ENCODE results near the gene LGR5. TPM values are rescaled to one million over a fixed set of nuclear protein-coding genes. Genes with fewer than 3 reads are reported as not detected.

Gene LGR5
- total RNA-seq, 1 experiment from 2014 or later = 0.17 TPM

- peaks cover 3% of the 10 kb centered on the region for H3K9me3 Mint-ChIP-seq
- peaks cover 26% of the 10 kb centered on the region for H3K4me1 Mint-ChIP-seq
- ATAC-seq (no peak), DNase-seq (ENCODE audit: low spot score) (no peak)
- H3K27ac Mint-ChIP-seq = no peak overlapping the region
- CTCF ChIA-PET = no interaction called here
- TF ChIP-seq JAZF1 (CRISPR knock-in tag; IDR thresholded peaks at IDR 0.05) = no peak
- TF ChIP-seq TCF7 (CRISPR knock-in tag; IDR thresholded peaks at IDR 0.05; ENCODE audit: low read depth) = no peak
- peaks cover 63% of the 10 kb centered on the region for H3K27me3 Mint-ChIP-seq (ENCODE audit: low read depth)
- no peak overlapping the region for H3K4me3 Mint-ChIP-seq
- H3K36me3 Mint-ChIP-seq = no peaks in the 10 kb centered on the region
- POLR2A ChIA-PET = no interaction called here
Observed at GRCh38 chr12:71442567-71442931, 3.0 kb downstream of the LGR5 start.

- H3K27ac Mint-ChIP-seq = no peak overlapping the region
- ChIA-PET POLR2A (no interaction called here), CTCF (no interaction called here)
- no peak for ATAC-seq
- H3K36me3 Mint-ChIP-seq = no peaks in the 10 kb centered on the region
- no peak overlapping the region for H3K4me3 Mint-ChIP-seq
- peaks cover 16% of the 10 kb centered on the region for H3K4me1 Mint-ChIP-seq
- H3K27me3 Mint-ChIP-seq (ENCODE audit: low read depth) = peaks cover 38% of the 10 kb centered on the region
- H3K9me3 Mint-ChIP-seq = no peaks in the 10 kb centered on the region
- TF ChIP-seq NR2C2 (CRISPR knock-in tag; IDR thresholded peaks at IDR 0.05) (no peak), CREM (CRISPR knock-in tag; IDR thresholded peaks at IDR 0.05) (no peak), SP1 (CRISPR knock-in tag; conservative IDR thresholded peaks at IDR 0.05) (no peak), ZNF416 (CRISPR knock-in tag; IDR thresholded peaks at IDR 0.05) (no peak), NR3C1 (CRISPR knock-in tag; conservative IDR thresholded peaks at IDR 0.05; ENCODE audit: low read depth) (no peak), PREB (CRISPR knock-in tag; IDR thresholded peaks at IDR 0.05; ENCODE audit: borderline replicate concordance) (no peak), NFYB (CRISPR knock-in tag; conservative IDR thresholded peaks at IDR 0.05; ENCODE audit: low read depth) (no peak), MLX (CRISPR knock-in tag; IDR thresholded peaks at IDR 0.05) (no peak), MAX (CRISPR knock-in tag; IDR thresholded peaks at IDR 0.05) (no peak)
- no peak for DNase-seq (ENCODE audit: low spot score)
Observed at GRCh38 chr12:71445071-71445470, 5.5 kb downstream of the LGR5 start.

- CTCF ChIA-PET = interaction anchor here (1.3 kb wide), 1 partner anchor 55 kb away, joined by 3 read pairs; no protein-coding TSS in a partner anchor
Observed at GRCh38 chr12:71447691-71448132, 8.1 kb downstream of the LGR5 start.

GRCh38 chr12:71448150-71448581 is 8.6 kb downstream of the LGR5 start:
- ATAC-seq = no peak
- ChIA-PET POLR2A (no interaction called here), CTCF (no interaction called here)
- H3K27me3 Mint-ChIP-seq (ENCODE audit: low read depth) = peaks cover 21% of the 10 kb centered on the region
- peaks cover 6% of the 10 kb centered on the region for H3K9me3 Mint-ChIP-seq
- DNase-seq (ENCODE audit: low spot score) = no peak
- H3K4me3 Mint-ChIP-seq = no peak overlapping the region
- H3K4me1 Mint-ChIP-seq = peaks cover 11% of the 10 kb centered on the region
- H3K27ac Mint-ChIP-seq = no peak overlapping the region
- no peaks in the 10 kb centered on the region for H3K36me3 Mint-ChIP-seq
- TF ChIP-seq FOXJ3 (CRISPR knock-in tag; IDR thresholded peaks at IDR 0.05; ENCODE audit: borderline replicate concordance) = no peak
- no peak for TF ChIP-seq ZNF317 (CRISPR knock-in tag; IDR thresholded peaks at IDR 0.05; ENCODE audit: borderline replicate concordance, low read depth)
- no peak for TF ChIP-seq TCF7 (CRISPR knock-in tag; IDR thresholded peaks at IDR 0.05; ENCODE audit: low read depth)
- TF ChIP-seq ERG (CRISPR knock-in tag; IDR thresholded peaks at IDR 0.05) = no peak
- TF ChIP-seq NR3C1 (CRISPR knock-in tag; conservative IDR thresholded peaks at IDR 0.05; ENCODE audit: low read depth) = no peak
- no peak for TF ChIP-seq NFE2L1 (CRISPR knock-in tag; IDR thresholded peaks at IDR 0.05)
- TF ChIP-seq MYBL2 (CRISPR knock-in tag; IDR thresholded peaks at IDR 0.05) = no peak
- no peak for TF ChIP-seq NFYB (CRISPR knock-in tag; conservative IDR thresholded peaks at IDR 0.05; ENCODE audit: low read depth)
- no peak for TF ChIP-seq RELA (CRISPR knock-in tag; IDR thresholded peaks at IDR 0.05; ENCODE audit: borderline replicate concordance)
- no peak for TF ChIP-seq KAT7 (CRISPR knock-in tag; IDR thresholded peaks at IDR 0.05; ENCODE audit: borderline replicate concordance)
- no peak for TF ChIP-seq ZNF425 (CRISPR knock-in tag; conservative IDR thresholded peaks at IDR 0.05)
- TF ChIP-seq FOXP4 (CRISPR knock-in tag; IDR thresholded peaks at IDR 0.05) = no peak
- no peak for TF ChIP-seq ESRRA (CRISPR knock-in tag; IDR thresholded peaks at IDR 0.05; ENCODE audit: borderline replicate concordance)

More at GRCh38 chr12:71447691-71448132, 8.1 kb downstream of the LGR5 start:
- Mint-ChIP-seq H3K27ac (no peak overlapping the region), H3K9me3 (peaks cover 6% of the 10 kb centered on the region), H3K4me1 (peaks cover 11% of the 10 kb centered on the region), H3K36me3 (no peaks in the 10 kb centered on the region), H3K4me3 (no peak overlapping the region), H3K27me3 (ENCODE audit: low read depth) (peaks cover 21% of the 10 kb centered on the region)
- POLR2A ChIA-PET = interaction anchor here (1.0 kb wide), 1 partner anchor 9 kb away, joined by 3 read pairs; no protein-coding TSS in a partner anchor
- no peak for DNase-seq (ENCODE audit: low spot score)
- ATAC-seq = no peak
- TF ChIP-seq GRHL2 (CRISPR knock-in tag; IDR thresholded peaks at IDR 0.05; ENCODE audit: insufficient replicate concordance, severe bottlenecking) = no peak
- no peak for TF ChIP-seq MYBL2 (CRISPR knock-in tag; IDR thresholded peaks at IDR 0.05)
- no peak for TF ChIP-seq CREB1 (CRISPR knock-in tag; IDR thresholded peaks at IDR 0.05)
- TF ChIP-seq ESRRA (CRISPR knock-in tag; IDR thresholded peaks at IDR 0.05; ENCODE audit: borderline replicate concordance) = no peak
- no peak for TF ChIP-seq SMAD3 (CRISPR knock-in tag; IDR thresholded peaks at IDR 0.05; ENCODE audit: borderline replicate concordance)

Data from WTC11 (cell line).